Gastroesophageal sphincter (tissue), 4 donors: Measurements from ENCODE around the gene TMED5. TPM values are rescaled to one million over a fixed set of nuclear protein-coding genes. Genes with fewer than 3 reads are reported as not detected.

Experiments used
- ATAC-seq: fragments of 150-250 bp; one replicate; pipeline ENCODE4 v1.9.1; 2016; ENCODE audit warnings: mild to moderate bottlenecking, moderate library complexity
- H3K27ac ChIP-seq, 4 donors: fragments of 200-600 bp; sonication (generic) in 3 of 4; 1 replicate in 3 of 4; 2 replicates in 1 of 4; pipeline ENCODE4 v1.5.1; 2016 to 2019
- H3K27me3 ChIP-seq: fragments of 200-600 bp; sonication (generic); one replicate; pipeline ENCODE4 v1.5.1; 2019
- H3K36me3 ChIP-seq, 2 donors: fragments of 200-600 bp; sonication (generic); one replicate each; pipeline ENCODE4 v1.5.1; 2019; ENCODE audit warnings: control low read depth in 1 of 2
- H3K4me1 ChIP-seq, 3 donors: fragments of 200-600 bp; sonication (generic); 1 replicate in 2 of 3; 2 replicates in 1 of 3; pipeline ENCODE4 v1.5.1; 2016 to 2019; ENCODE audit warnings: control low read depth in 2 of 3
- H3K4me3 ChIP-seq, 2 donors: fragments of 200-600 bp; sonication (generic); one replicate each; pipeline ENCODE4 v1.5.1; 2019; ENCODE audit warnings: mild to moderate bottlenecking in 1 of 2, moderate library complexity in 1 of 2
- H3K9me3 ChIP-seq, 3 donors: fragments of 200-600 bp; sonication (generic); one replicate each; pipeline ENCODE4 v1.5.1; 2017 to 2019; ENCODE audit warnings: control low read depth in 2 of 3
- CTCF ChIP-seq, 4 experiments: fragments of 200-600 bp in 2 of 4; fragments of 450-650 bp in 2 of 4; sonication (generic) in 1 of 4; IDR thresholded peaks; one replicate each; pipeline ENCODE4 v1.5.1; 2017 to 2019; ENCODE audit warnings: antibody characterized with exemption in 4 of 4, mild to moderate bottlenecking in 2 of 4, moderate library complexity in 2 of 4
- EP300 ChIP-seq: sonication (generic); formaldehyde crosslinking; IDR thresholded peaks from one replicate; pipeline ENCODE4 v1.6.1; 2017; ENCODE audit warnings: antibody characterized with exemption, mild to moderate bottlenecking
- POLR2A ChIP-seq, 2 donors: fragments of 450-650 bp; IDR thresholded peaks; one replicate each; pipeline ENCODE4 v1.6.1; 2017; ENCODE audit warnings: antibody characterized with exemption in 2 of 2, mild to moderate bottlenecking in 2 of 2, moderate library complexity in 1 of 2
- POLR2AphosphoS5 ChIP-seq: sonication (generic); formaldehyde crosslinking; IDR thresholded peaks from one replicate; pipeline ENCODE4 v1.6.1; 2017; ENCODE audit warnings: antibody characterized with exemption
- WGBS, 2 donors: methylation state at CpG; one replicate each; pipeline ENCODE4 v1.1.5; 2018; ENCODE audit warnings: low coverage in 1 of 2; 5-methylcytosine and 5-hydroxymethylcytosine counted together
- total RNA-seq, 4 donors: library from RNA; depleted of rRNA; stranded (reverse); fragments of >200 nt; gene quantifications; one replicate each; pipeline ENCODE4 v1.1.0, GENCODE V29; 2016

Gene TMED5
- total RNA-seq, 4 donors from 2014 or later: 43.5 to 68.0 (median 60.5) TPM

DNA sequence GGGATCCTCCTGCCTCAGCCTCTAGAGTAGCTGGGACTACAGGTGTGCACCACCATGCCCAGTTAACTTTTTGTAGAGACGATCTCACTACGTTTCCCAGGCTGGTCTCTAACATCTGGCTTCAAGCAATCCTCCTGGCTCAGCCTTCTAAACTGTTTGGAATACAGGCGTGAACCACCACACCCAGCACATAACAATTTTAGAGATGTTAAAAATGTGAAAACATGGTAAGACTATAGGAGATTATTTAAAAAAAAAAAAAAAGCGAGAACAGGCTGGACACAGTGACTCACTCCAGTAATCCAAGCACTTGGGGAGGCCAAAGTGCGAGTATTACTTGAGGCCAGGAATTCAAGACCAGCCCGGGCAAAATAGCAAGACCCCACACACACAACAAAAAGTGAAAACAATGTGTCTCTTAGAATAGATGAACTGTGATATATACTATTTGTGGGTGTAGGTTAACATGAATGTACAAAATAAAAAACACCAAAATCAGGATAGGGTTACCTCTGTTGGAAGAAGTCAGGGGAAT lies 19.9 kb upstream of the TMED5 start:
- Histone ChIP-seq H3K4me1 (no peaks in the 10 kb centered on the region), H3K27me3 (no peaks in the 10 kb centered on the region), H3K9me3 (no peaks in the 10 kb centered on the region), H3K4me3 (no peak overlapping the region), H3K36me3 (peaks cover 0 to 6% of the 10 kb centered on the region in 2 donors), H3K27ac (no peak overlapping the region)
- TF ChIP-seq CTCF (IDR thresholded peaks at IDR 0.05) (no peak), POLR2AphosphoS5 (no peak), EP300 (no peak), POLR2A (IDR thresholded peaks at IDR 0.05) (no peak)
- WGBS, 2 donors: 96 to 100% methylated on average over 1 to 5 of the region's 6 CpGs
- no peak for ATAC-seq

- Histone ChIP-seq H3K27me3 (no peaks in the 10 kb centered on the region), H3K4me1 (no peaks in the 10 kb centered on the region), H3K4me3 (no peak overlapping the region), H3K36me3 (peaks cover 0 to 6% of the 10 kb centered on the region in 2 donors), H3K27ac (no peak overlapping the region), H3K9me3 (no peaks in the 10 kb centered on the region)
- whole genome bisulfite sequencing, 2 donors: 100% methylated on average over 1 to 4 of the region's 9 CpGs
- no peak for TF ChIP-seq POLR2AphosphoS5
- no peak for TF ChIP-seq CTCF (IDR thresholded peaks at IDR 0.05)
- TF ChIP-seq POLR2A (IDR thresholded peaks at IDR 0.05): no peak
- TF ChIP-seq EP300: no peak
- no peak for ATAC-seq
Measured at GRCh38 chr1:93199150-93199549, 18.9 kb upstream of the TMED5 start.

- no peak for ATAC-seq
- Histone ChIP-seq H3K4me1 (no peaks in the 10 kb centered on the region), H3K36me3 (no peaks in the 10 kb centered on the region), H3K9me3 (no peaks in the 10 kb centered on the region), H3K27ac (no peak overlapping the region), H3K4me3 (no peak overlapping the region), H3K27me3 (no peaks in the 10 kb centered on the region)
- TF ChIP-seq POLR2AphosphoS5: no peak
- no peak for TF ChIP-seq CTCF (IDR thresholded peaks at IDR 0.05)
- TF ChIP-seq POLR2A (IDR thresholded peaks at IDR 0.05): no peak
- no peak for TF ChIP-seq EP300
- 75 to 93% methylated on average over 1 of the region's 1 CpG for WGBS, 2 donors
Measured at GRCh38 chr1:93196591-93196990, 16.4 kb upstream of the TMED5 start.

- H3K4me3 ChIP-seq: no peak overlapping the region
- TF ChIP-seq POLR2A (IDR thresholded peaks at IDR 0.05): no peak
- no peak for TF ChIP-seq EP300
- no peak for TF ChIP-seq CTCF (IDR thresholded peaks at IDR 0.05)
- no peaks in the 10 kb centered on the region for H3K36me3 ChIP-seq
- H3K9me3 ChIP-seq: no peaks in the 10 kb centered on the region
- ATAC-seq: no peak
- H3K27ac ChIP-seq: no peak overlapping the region
- H3K27me3 ChIP-seq: no peaks in the 10 kb centered on the region
- 86 to 88% methylated on average over 3 to 4 of the region's 4 CpGs for WGBS, 2 donors
- no peaks in the 10 kb centered on the region for H3K4me1 ChIP-seq
Measured at GRCh38 chr1:93194231-93194990, 14.2 kb upstream of the TMED5 start.

- Histone ChIP-seq H3K9me3 (no peaks in the 10 kb centered on the region), H3K36me3 (no peaks in the 10 kb centered on the region), H3K4me1 (no peaks in the 10 kb centered on the region), H3K27ac (no peak overlapping the region), H3K4me3 (no peak overlapping the region), H3K27me3 (no peaks in the 10 kb centered on the region)
- ATAC-seq: no peak
- WGBS, 2 donors: 100% methylated on average over 3 of the region's 3 CpGs
- TF ChIP-seq POLR2AphosphoS5 (no peak), CTCF (IDR thresholded peaks at IDR 0.05) (no peak), EP300 (no peak), POLR2A (IDR thresholded peaks at IDR 0.05) (no peak)
Measured at GRCh38 chr1:93190432-93190831, 10.2 kb upstream of the TMED5 start.
